Activated CD4-positive, alpha-beta T cell treated with anti-CD3 and anti-CD28 coated beads, Interleukin-10, Interleukin-2, amounts not matched to agents 100 ng/mL and 50 ng/mL, durations not matched to agents 16 hours and 8 hours (primary cell): Measurements from ENCODE around the gene FARS2.
A peak's percentile ranks its signal among the peaks of the same experiment; 100 is the strongest.

ENCODE experiments used
- DNase-seq: peaks from one replicate; pipeline ENCODE4 v3.0.0-alpha.2; 2020

FARS2 gene

DNA sequence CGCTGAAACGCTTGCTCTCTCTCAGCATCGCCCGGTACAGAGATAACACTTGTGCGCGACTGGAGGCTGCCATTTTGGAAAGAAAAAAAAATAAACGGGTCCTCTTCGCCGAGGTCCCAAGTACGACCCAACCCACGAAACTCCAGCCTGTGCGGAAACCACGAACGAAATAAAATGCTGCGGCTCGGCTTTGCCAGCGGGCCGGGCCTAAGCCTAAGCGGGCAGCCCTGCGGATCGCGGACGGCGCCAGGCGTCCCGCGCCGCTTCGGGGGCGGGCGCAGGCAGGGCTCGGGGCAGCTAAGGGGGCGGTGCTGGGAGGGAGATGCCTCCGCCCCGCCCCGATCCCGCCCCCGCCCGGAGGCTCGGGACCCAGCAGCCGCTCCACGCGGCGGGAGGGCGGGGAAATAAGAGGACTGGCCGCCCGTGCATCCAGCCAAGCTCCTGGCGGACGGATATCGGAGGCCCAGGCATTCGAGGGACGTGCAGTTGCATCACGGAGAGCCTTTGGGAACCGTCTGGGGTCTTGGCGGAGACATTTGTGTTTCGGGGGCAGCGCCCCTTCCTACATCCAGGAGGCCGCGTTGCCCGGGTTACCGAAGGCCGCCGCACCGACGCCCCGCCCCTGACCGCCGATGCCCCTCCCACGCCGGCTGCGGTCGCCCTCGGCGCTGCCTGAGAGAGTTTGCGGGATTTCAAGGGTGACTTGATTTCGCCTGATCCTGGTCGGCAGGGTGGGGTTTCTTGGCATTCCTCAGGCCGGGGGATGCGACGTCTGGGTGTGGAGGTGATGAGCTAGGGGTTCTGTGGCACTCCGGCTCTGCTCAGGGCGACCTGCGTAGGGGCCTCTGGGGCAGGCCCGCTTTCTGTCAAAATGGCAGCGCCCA lies at the start of gene FARS2, which contains the start of gene LYRM4:
Gene FARS2, plus strand, starts transcription at position 853 of the 884 bp plus-strand sequence.
Gene LYRM4, minus strand, starts transcription at position 290 of the 884 bp plus-strand sequence. Its CDS starts 217 bp downstream, at position 73.
- DNase-seq, result peak; percentile 91

GRCh38 chr6:5213836-5214235 lies 47.5 kb upstream of the FARS2 start:
- DNase-seq, result no peak

DNA sequence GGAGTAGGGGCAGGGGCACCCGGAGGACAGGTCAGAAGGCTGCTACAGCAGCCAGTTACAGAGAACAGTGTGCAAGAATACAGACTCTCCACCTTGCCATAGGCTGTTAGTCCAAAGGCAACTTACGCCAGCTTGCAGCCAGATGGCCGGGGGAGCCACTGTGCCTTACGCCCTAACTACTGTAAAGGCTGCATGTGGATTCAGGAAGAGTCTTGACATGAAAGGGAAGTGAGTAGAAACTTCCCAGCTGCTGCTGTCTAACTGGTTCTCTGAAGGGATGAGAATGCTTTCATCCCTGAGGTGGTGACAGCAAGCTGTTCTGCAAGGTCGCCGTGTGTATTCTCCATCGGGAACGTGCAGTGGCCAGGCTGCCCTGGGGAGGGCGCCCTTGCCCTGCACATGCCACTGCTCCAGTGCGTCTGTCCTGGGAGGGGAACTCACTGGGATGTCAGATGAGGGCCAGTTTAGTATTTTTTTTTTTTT lies 46.7 kb upstream of the FARS2 start:
- peak; percentile 59 for DNase-seq

- DNase-seq, result no peak
Measured at GRCh38 chr6:5215159-5215558, 46.2 kb upstream of the FARS2 start.

GRCh38 chr6:5215799-5216198 lies 45.5 kb upstream of the FARS2 start:
- no peak for DNase-seq

- no peak for DNase-seq
Measured at GRCh38 chr6:5217356-5217755, 44.0 kb upstream of the FARS2 start.

GRCh38 chr6:5219011-5219691 lies 42.2 kb upstream of the FARS2 start:
- DNase-seq, result no peak

DNA sequence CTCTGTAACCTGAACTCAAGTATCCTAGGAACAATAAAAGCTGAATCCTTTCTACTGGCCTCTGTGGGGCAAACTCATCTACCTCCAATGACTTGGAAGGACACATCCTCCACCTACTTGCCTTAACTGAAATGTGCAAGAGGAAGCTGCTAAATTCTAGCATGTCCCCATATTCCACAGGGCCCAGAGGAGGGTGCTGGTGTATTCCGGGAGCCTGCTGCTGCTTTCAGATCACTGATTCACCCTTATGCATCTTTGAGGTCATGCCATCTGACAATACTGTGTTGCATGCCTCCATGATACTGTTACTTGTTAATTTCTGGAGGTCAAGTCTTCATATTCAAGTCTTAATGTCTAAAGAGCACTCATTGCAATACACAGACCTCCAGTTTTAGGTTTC lies 40.9 kb upstream of the FARS2 start:
- DNase-seq, result no peak

DNA sequence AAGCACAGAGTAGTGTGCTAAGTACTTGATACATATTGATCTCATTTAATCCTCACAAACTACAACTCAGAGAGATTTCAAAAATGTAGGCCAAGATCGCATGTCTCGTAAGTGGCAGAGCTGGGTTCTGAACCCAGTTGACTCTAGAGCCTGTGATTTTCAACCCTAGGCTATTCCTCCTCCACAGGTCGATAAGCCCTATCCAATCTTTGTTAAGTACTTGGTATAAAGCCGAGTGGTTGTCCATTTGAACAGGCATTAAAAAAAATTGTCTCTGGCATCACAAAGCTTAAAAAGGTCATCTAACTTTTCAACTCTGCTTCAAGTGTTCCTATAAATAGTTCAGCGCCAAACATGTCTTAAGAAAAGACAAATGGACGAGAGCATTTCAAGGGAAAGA lies 38.0 kb upstream of the FARS2 start:
- no peak for DNase-seq

DNA sequence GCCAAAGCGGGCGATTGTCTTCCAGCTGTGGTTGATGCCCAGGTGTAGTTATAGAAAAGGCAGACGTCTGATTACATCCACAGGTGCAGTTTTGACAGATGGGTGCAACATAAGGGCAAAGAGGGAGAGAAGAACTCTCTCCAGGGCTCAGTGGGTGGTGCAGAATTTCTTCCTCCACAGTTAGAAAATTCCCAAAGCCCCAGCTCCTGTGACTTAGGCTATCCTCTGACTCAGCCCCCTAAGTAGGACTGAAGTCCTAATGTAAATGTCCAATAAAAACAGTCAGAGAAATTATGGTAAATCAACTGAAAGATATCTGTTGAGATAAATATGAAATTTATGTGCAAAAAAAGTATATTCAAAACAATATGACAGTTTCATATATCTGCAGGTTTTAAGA lies 32.0 kb upstream of the FARS2 start:
- no peak for DNase-seq

DNA sequence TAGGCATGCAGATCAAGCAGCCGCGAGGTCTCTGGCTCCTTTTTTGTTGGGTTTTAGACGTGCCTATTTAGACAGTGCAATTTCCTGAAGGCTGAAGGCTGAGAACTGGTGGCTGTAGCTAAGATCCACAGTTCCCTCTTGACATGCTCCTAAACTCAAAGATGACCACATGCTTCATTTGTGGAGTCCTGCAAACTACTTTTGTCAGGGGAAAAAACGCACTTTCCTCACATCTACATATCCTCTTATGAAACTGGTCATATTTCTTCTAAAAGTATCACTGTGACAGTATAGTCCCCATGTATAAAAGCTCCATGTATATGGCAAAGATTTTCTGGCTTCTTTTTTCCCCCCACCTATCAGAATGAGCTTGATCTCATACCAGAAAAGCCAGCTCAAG lies 31.2 kb upstream of the FARS2 start:
- DNase-seq, result no peak

GRCh38 chr6:5231289-5231688 lies 30.0 kb upstream of the FARS2 start:
- no peak for DNase-seq

DNA sequence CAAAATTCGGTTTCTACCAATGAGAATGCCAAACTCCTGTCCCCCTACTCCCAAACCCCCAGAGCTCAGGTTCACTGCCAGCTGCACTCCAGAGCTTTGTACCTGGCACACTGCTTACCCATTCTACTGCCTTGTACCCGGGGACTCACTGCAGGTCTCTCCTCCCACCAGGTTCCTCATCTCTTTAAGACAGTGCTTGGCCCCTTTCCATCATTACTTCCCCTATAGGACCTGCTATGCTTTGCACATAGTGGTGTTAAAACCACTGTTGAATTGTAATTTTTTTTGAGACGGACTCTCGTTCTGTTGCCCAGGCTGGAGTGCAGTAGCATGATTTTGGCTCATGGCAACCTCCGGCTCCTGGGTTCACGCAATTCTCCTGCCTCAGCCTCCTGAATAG lies 26.4 kb upstream of the FARS2 start:
- DNase-seq, result no peak

- no peak for DNase-seq
Measured at GRCh38 chr6:5235830-5236229, 25.5 kb upstream of the FARS2 start.

DNA sequence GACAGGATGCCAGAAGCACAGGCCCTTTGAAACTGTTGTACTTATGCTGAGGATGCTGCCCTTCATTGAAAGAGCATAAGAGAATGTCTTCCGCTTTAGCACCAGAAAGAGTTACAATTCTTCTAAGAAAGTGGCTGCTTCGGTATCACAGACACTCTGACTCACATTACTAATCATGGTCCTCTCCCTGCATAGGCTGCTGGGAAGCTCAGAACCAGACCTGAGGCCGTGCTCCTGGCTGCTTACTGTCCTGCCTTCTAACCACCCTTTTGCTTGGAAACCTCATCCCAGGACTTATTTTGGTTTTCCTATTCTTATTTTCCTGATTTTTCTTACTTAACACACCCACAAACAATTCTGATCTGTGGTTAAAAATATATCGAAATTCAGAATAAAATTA lies 23.5 kb upstream of the FARS2 start:
- no peak for DNase-seq

- DNase-seq, result no peak
Measured at GRCh38 chr6:5238336-5238735, 23.0 kb upstream of the FARS2 start.

- DNase-seq, result no peak
Measured at GRCh38 chr6:5241252-5241651, 20.1 kb upstream of the FARS2 start.

DNA sequence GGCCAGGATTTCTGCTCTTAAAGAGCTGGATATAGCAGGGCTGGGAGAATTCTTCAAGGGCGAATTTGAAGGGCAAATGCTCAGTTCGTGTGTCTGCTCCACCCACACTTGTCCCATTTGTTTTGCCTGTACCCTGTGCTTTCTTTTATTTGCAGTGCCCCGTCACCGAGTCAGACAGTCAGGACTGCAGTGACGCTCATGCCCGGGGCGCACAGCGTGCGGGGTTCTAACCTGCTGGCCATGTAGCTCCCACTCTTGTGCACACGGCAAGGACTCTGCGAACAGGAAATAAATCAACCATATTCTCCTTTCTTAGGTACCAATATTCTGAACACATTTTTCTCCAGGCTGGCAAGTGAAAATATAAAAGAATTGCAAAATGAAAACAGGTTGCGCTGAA lies 18.2 kb upstream of the FARS2 start:
- no peak for DNase-seq

GRCh38 chr6:5246141-5247097 lies 14.9 kb upstream of the FARS2 start:
- DNase-seq, result no peak

DNA sequence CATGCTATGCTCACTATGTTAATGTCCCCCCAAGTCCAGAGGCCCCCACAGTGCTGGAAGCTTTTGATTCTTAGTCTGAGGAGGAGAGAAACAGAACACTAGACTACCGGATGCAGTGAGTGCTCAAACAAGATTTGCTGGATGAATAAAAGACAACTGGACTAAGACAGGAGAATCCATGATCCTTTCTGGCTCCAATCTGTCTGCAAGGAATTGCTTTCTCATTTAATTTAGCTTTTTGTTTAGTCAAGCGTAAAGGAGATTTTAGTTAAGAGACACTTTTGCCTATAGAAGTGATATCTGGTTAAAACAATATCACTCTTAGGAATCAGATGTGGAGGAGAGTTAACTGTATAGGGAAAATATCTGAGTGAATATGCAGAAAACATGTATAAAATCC lies 14.1 kb upstream of the FARS2 start:
- no peak for DNase-seq

DNA sequence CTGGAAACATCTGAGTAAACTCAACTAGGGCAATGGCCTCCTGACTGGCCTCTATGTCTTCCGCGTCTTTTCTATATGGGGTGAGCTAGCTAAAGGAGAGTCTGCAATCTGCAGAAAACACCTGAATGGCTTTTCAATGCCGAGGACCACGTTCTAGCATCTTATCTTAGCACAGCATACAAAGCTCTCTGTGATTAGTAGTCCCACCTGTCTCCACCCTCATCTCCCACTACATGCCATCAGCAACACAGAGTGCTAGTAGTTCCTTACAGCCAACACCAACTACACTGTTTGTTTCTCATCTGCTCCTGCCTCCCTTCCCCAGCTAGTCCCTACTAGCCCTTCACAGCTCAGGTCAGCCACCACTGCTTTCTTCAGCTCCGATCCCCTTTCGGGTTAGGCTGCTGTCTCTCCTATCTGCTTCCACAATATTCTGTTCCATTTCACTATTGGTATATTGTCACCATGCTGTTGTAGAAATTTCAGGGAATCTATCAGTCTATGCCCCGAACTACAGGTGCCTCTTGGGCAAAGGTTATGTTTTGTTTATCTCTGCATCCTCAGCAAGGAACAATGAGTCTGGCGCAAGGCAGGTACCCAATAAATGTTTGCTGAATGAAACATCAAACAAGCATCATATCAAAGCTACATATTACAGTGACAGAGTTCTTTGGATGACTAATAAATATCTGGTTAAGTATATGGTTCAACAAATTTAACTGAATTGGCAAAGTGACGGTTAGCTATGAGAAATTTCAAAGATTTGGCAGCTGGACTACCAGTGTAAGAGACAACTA lies 12.8 kb upstream of the FARS2 start:
- no peak for DNase-seq
